Measurements from ENCODE around the gene RGL4. TPM values are rescaled to one million over a fixed set of nuclear protein-coding genes. Genes with fewer than 3 reads are reported as not detected.

The RGL4 gene
- total RNA-seq, 1 experiment from 2014 or later, result not detected

DNA sequence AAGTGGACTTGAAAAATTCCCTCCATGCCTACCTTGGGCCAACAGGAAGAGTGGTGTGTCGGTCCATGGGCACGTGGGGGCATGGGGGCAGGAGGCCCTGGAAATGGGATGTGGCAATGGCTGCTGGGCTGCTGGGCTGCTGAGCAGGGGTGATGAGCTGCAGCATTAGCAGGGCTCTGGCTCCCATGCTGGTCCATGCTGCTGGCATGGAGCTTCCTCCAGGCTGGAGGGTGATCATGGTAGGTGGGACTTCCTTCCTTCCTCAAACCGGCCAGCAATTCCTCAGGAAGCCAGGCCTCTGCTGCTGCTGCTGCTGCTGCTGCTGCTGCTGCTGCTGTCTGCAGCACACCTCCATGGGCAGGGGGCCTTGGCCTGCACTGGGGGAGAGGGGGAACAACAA lies 4.3 kb downstream of the RGL4 start:
- intact Hi-C loops (cut with micrococcal nuclease; ENCODE audit: unreplicated experiment), result no loop called here
- peaks cover 19% of the 10 kb centered on the region for H3K36me3 ChIP-seq (ENCODE audit: insufficient read depth, low read length, poor library complexity, severe bottlenecking)
- DNase-seq (ENCODE audit: low spot score), result no peak
- no TSS peak for BruUV-seq (replicated peaks)
- ChIA-PET POLR2A (ENCODE audit: low non-redundant PET) (no interaction called here), CTCF (no interaction called here)
- H3K4me3 ChIP-seq (ENCODE audit: low read depth, low read length, poor library complexity, severe bottlenecking), result no peak overlapping the region
- no peak for TF ChIP-seq EZH2 (IDR thresholded peaks at IDR 0.05; ENCODE audit: borderline replicate concordance, low read depth, low read length, poor library complexity, severe bottlenecking)
- TF ChIP-seq, protein P1, sequence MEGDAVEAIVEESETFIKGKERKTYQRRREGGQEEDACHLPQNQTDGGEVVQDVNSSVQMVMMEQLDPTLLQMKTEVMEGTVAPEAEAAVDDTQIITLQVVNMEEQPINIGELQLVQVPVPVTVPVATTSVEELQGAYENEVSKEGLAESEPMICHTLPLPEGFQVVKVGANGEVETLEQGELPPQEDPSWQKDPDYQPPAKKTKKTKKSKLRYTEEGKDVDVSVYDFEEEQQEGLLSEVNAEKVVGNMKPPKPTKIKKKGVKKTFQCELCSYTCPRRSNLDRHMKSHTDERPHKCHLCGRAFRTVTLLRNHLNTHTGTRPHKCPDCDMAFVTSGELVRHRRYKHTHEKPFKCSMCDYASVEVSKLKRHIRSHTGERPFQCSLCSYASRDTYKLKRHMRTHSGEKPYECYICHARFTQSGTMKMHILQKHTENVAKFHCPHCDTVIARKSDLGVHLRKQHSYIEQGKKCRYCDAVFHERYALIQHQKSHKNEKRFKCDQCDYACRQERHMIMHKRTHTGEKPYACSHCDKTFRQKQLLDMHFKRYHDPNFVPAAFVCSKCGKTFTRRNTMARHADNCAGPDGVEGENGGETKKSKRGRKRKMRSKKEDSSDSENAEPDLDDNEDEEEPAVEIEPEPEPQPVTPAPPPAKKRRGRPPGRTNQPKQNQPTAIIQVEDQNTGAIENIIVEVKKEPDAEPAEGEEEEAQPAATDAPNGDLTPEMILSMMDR (conservative IDR thresholded peaks at IDR 0.05; ENCODE audit: low read depth, low read length), result no peak
- H3K27me3 ChIP-seq (replicated peaks; ENCODE audit: insufficient read depth, low read depth, low read length, poor library complexity), result no peaks in the 10 kb centered on the region
- no peaks in the 10 kb centered on the region for H3K9me3 ChIP-seq (ENCODE audit: low read depth, low read length, poor library complexity, severe bottlenecking)
- no peak overlapping the region for H3K27ac ChIP-seq (ENCODE audit: low read depth, low read length, poor library complexity, severe bottlenecking)
- no peaks in the 10 kb centered on the region for H3K4me1 ChIP-seq (ENCODE audit: insufficient read depth, low read length, poor library complexity, severe bottlenecking)

DNA sequence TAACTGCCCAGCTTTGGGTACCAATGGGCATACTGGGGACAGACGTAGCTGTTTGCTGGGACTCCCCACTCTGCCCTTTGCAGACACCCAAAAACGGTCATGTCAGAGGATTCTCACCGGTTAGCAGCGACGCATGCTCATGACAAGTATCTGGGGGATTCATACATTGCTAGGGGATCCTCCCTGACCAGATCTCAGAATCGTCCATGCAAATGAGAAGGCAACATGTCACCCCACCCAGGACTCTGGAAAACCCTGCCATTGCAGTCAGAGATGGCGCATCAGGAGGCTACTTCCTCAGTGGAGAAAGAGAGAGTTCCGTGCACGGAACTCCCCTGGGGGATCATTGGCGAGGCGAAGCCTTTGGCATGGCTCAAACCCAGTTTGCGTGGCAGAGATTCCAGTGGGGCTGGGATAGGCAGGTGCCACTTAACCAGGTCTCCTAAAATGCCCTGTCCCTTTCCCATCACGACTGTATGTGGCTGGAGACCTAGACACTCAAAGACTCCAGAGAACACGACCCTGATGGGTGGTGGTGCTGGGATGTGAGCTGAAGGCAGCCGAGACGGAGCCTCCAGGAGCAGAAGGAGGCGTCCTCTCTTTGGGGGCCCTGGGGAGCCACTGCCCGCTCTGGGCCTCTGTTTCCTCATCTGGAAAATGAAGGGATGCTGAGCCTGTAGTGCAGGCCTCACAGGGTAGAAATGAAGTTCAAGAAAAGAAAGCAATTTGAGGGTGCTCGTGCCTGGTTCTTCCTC lies 4.9 kb downstream of the RGL4 start:
- H3K36me3 ChIP-seq (ENCODE audit: insufficient read depth, low read length, poor library complexity, severe bottlenecking), result peaks cover 25% of the 10 kb centered on the region
- no peaks in the 10 kb centered on the region for H3K4me1 ChIP-seq (ENCODE audit: insufficient read depth, low read length, poor library complexity, severe bottlenecking)
- H3K9me3 ChIP-seq (ENCODE audit: low read depth, low read length, poor library complexity, severe bottlenecking), result no peaks in the 10 kb centered on the region
- DNase-seq (ENCODE audit: low spot score), result no peak
- no peaks in the 10 kb centered on the region for H3K27me3 ChIP-seq (replicated peaks; ENCODE audit: insufficient read depth, low read depth, low read length, poor library complexity)
- intact Hi-C loops (cut with micrococcal nuclease; ENCODE audit: unreplicated experiment), result no loop called here
- TF ChIP-seq, protein P1 (conservative IDR thresholded peaks at IDR 0.05; ENCODE audit: low read depth, low read length), result no peak
- no peak for TF ChIP-seq EZH2 (IDR thresholded peaks at IDR 0.05; ENCODE audit: borderline replicate concordance, low read depth, low read length, poor library complexity, severe bottlenecking)
- ChIA-PET POLR2A (ENCODE audit: low non-redundant PET) (no interaction called here), CTCF (no interaction called here)
- H3K27ac ChIP-seq (ENCODE audit: low read depth, low read length, poor library complexity, severe bottlenecking), result no peak overlapping the region
- no TSS peak for BruUV-seq (replicated peaks)
- H3K4me3 ChIP-seq (ENCODE audit: low read depth, low read length, poor library complexity, severe bottlenecking), result no peak overlapping the region

DNA sequence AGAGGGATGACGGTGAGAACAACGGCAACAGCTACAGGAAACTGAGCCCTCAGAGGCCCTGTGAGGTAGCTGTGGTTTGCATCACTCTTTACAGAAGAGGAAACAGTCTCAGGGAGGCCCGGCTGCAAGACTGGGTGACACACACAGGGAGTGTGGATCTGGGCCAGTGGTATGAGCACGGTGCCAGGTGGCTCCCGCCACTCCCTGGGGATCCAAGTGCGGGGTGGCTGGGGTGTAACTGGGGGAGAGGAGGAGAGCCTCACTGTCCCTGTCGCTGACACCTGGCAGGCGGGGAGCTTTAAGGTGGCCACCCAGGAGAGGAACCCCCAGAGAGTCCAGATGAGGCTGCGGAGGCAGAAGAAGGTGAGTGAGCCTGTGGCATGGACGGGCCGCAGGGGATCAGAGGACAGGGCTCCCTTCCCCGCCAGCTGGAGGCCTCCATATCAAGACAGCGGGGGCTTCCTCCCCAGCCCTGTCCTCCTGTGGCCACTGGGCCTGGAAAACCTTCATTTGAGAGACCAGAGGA lies 5.6 kb downstream of the RGL4 start:
- no peaks in the 10 kb centered on the region for H3K4me1 ChIP-seq (ENCODE audit: insufficient read depth, low read length, poor library complexity, severe bottlenecking)
- H3K4me3 ChIP-seq (ENCODE audit: low read depth, low read length, poor library complexity, severe bottlenecking), result no peak overlapping the region
- intact Hi-C loops (cut with micrococcal nuclease; ENCODE audit: unreplicated experiment), result no loop called here
- no peak overlapping the region for H3K27ac ChIP-seq (ENCODE audit: low read depth, low read length, poor library complexity, severe bottlenecking)
- no peaks in the 10 kb centered on the region for H3K9me3 ChIP-seq (ENCODE audit: low read depth, low read length, poor library complexity, severe bottlenecking)
- CTCF ChIA-PET, result no interaction called here
- peaks cover 28% of the 10 kb centered on the region for H3K36me3 ChIP-seq (ENCODE audit: insufficient read depth, low read length, poor library complexity, severe bottlenecking)
- no TSS peak for BruUV-seq (replicated peaks)
- TF ChIP-seq EZH2 (IDR thresholded peaks at IDR 0.05; ENCODE audit: borderline replicate concordance, low read depth, low read length, poor library complexity, severe bottlenecking), result no peak
- TF ChIP-seq, protein P1 (conservative IDR thresholded peaks at IDR 0.05; ENCODE audit: low read depth, low read length), result no peak
- no peaks in the 10 kb centered on the region for H3K27me3 ChIP-seq (replicated peaks; ENCODE audit: insufficient read depth, low read depth, low read length, poor library complexity)
- POLR2A ChIA-PET (ENCODE audit: low non-redundant PET), result no interaction called here
- DNase-seq (ENCODE audit: low spot score), result no peak

All from A673 (cell line).